Dermis microvascular lymphatic vessel endothelial cell (primary cell): Measurements from ENCODE around the gene VPS25. TPM values are rescaled to one million over a fixed set of nuclear protein-coding genes. Genes with fewer than 3 reads are reported as not detected.
"Not testable (repeated sequence)": the region's sequence is repeated elsewhere in the genome, so short reads cannot be mapped to it uniquely, and the experiment has no call there.

Experiments
- DNase-seq, 2 donors: peaks; one replicate each; pipeline versions ENCODE4 v3.0.0 to v3.0.0-alpha.2; 2010; ENCODE audit warnings: low read depth in 2 of 2
- total RNA-seq: library from RNA; depleted of rRNA; stranded (reverse); fragments of >200 nt; gene quantifications from 2 replicates; pipeline ENCODE4 v1.2.1, GENCODE V29; 2014

Gene VPS25
- total RNA-seq, 1 donor from 2014 or later = 39.2 TPM

- not testable (repeated sequence) for DNase-seq
Observed at GRCh38 chr17:42768006-42768405, 5.2 kb upstream of the VPS25 start.

- not testable (repeated sequence) for DNase-seq
Observed at GRCh38 chr17:42769964-42770363, 3.3 kb upstream of the VPS25 start.

- no peak for DNase-seq
Observed at GRCh38 chr17:42772945-42773289, 332 bp upstream of the VPS25 start.

GRCh38 chr17:42774066-42774745, 957 bp downstream of the VPS25 start:
- DNase-seq = peak; percentile 48 to 62

- peak in 1 of 2 donors; percentile 74 for DNase-seq
Observed at GRCh38 chr17:42775534-42776098, 2.4 kb downstream of the VPS25 start.

- DNase-seq = no peak
Observed at GRCh38 chr17:42778570-42778969, 5.3 kb downstream of the VPS25 start.

- DNase-seq = no peak
Observed at GRCh38 chr17:42779304-42779935, 6.2 kb downstream of the VPS25 start.

GRCh38 chr17:42779936-42780850, 6.9 kb downstream of the VPS25 start, which contains the start of gene WNK4:
Gene WNK4 (plus strand): TSS chr17:42780610. CDS start chr17:42780699, 89 bp downstream.
- DNase-seq = peak in 1 of 2 donors; percentile 61

- no peak for DNase-seq
Observed at GRCh38 chr17:42780851-42781638, 7.8 kb downstream of the VPS25 start.

- DNase-seq = peak in 1 of 2 donors; percentile 7
Observed at GRCh38 chr17:42781639-42782165, 8.5 kb downstream of the VPS25 start.

- DNase-seq = peak in 1 of 2 donors; percentile 9
Observed at GRCh38 chr17:42782166-42783061, 9.2 kb downstream of the VPS25 start.

GRCh38 chr17:42783062-42783790, 10.0 kb downstream of the VPS25 start:
- DNase-seq = peak in 1 of 2 donors; percentile 73

- no peak for DNase-seq
Observed at GRCh38 chr17:42783791-42784138, 10.5 kb downstream of the VPS25 start.

- peak in 1 of 2 donors; percentile 43 for DNase-seq
Observed at GRCh38 chr17:42784409-42784808, 11.2 kb downstream of the VPS25 start.

- no peak for DNase-seq
Observed at GRCh38 chr17:42784811-42785592, 11.8 kb downstream of the VPS25 start.

- DNase-seq = no peak
Observed at GRCh38 chr17:42787266-42787665, 14.0 kb downstream of the VPS25 start.

- no peak for DNase-seq
Observed at GRCh38 chr17:42791948-42792347, 18.7 kb downstream of the VPS25 start.

GRCh38 chr17:42792545-42792944, 19.3 kb downstream of the VPS25 start:
- DNase-seq = no peak
